A549 (cell line): Measurements from ENCODE around the gene PDE4C. TPM values are rescaled to one million over a fixed set of nuclear protein-coding genes. Genes with fewer than 3 reads are reported as not detected.

Experiments used
- ATAC-seq, 2 experiments: fragments of 200-7000 bp in 1 of 2; fragments of >200 bp in 1 of 2; cut with Nextera tagmentation in 1 of 2; cut with Tn5 transposase in 1 of 2; 3 replicates each; pipeline versions ENCODE4 v1.8.0 to v1.9.1; 2018 to 2020; ENCODE audit warnings: mild to moderate bottlenecking in 1 of 2, moderate library complexity in 1 of 2
- CTCF ChIA-PET: fragments of 300-600 bp; sonication (Branson Sonifier 250); formaldehyde crosslinking; extraction: SDS; loops from one replicate; lab custom pipeline; 2021; ENCODE audit warnings: antibody characterized with exemption, inconsistent platforms; lab: Yijun Ruan, JAX
- POLR2A ChIA-PET: fragments of 350-600 bp; formaldehyde crosslinking; extraction: SDS; loops from one replicate; lab custom pipeline; 2021; ENCODE audit warnings: antibody characterized with exemption, inconsistent platforms; lab: Yijun Ruan, JAX
- DNase-seq, 2 experiments: peaks; one replicate each; pipeline versions ENCODE4 v3.0.0 to v3.0.0-alpha.2; 2011 to 2016; ENCODE audit warnings: low read depth in 1 of 2, low spot score in 1 of 2
- FAIRE-seq: peaks from 2 replicates; lab custom pipeline; 2011; peaks lifted over from hg19 to GRCh38; lab: Jason Lieb, UNC
- H3K27ac ChIP-seq, 2 experiments: fragments of >200 bp; sonication (Bioruptor Twin); formaldehyde crosslinking; 3 replicates each; pipeline ENCODE4 v1.5.1; 2016 to 2017
- H3K4me1 ChIP-seq: fragments of >200 bp; sonication (Bioruptor Twin); formaldehyde crosslinking; 3 replicates; pipeline ENCODE4 v1.6.1; 2016
- H3K4me2 ChIP-seq: fragments of >200 bp; sonication (Bioruptor Twin); formaldehyde crosslinking; 3 replicates; pipeline ENCODE4 v1.6.1; 2016
- H3K4me3 ChIP-seq: fragments of >200 bp; sonication (Bioruptor Twin); formaldehyde crosslinking; 3 replicates; pipeline ENCODE4 v1.5.1; 2016
- H3K9me3 ChIP-seq: fragments of >200 bp; sonication (Bioruptor Twin); formaldehyde crosslinking; 3 replicates; pipeline ENCODE4 v1.6.1; 2016
- CBX2 ChIP-seq: fragments of 200-600 bp; sonication (generic); IDR thresholded peaks from 2 replicates; pipeline ENCODE4 v1.6.1; 2016; ENCODE audit warnings: low read depth, mild to moderate bottlenecking, borderline replicate concordance
- EHF ChIP-seq: fragments of 250-450 bp; sonication (Bioruptor Pico); IDR thresholded peaks from 2 replicates; pipeline ENCODE4 v1.5.0; 2020; ENCODE audit warnings: mild to moderate bottlenecking
- FOSL2 ChIP-seq, 2 experiments: fragments of 450-650 bp in 1 of 2; fragments of >200 bp in 1 of 2; sonication (Bioruptor Twin) in 1 of 2; formaldehyde crosslinking; IDR thresholded peaks; 2 replicates each; pipeline versions ENCODE4 v1.5.0 to v1.6.1; 2016 to 2020; ENCODE audit warnings: mild to moderate bottlenecking in 1 of 2, moderate library complexity in 1 of 2
- HDAC2 ChIP-seq: fragments of 200-600 bp; sonication (generic); IDR thresholded peaks from 2 replicates; pipeline ENCODE4 v1.6.1; 2016
- HOXB5 ChIP-seq: fragments of 250-450 bp; sonication (Bioruptor Pico); IDR thresholded peaks from 2 replicates; pipeline ENCODE4 v1.5.0; 2020; ENCODE audit warnings: mild to moderate bottlenecking, moderate library complexity
- KDM1A ChIP-seq: fragments of 200-600 bp; sonication (generic); IDR thresholded peaks from 2 replicates; pipeline ENCODE4 v1.6.1; 2016; ENCODE audit warnings: low read depth, mild to moderate bottlenecking
- MAZ ChIP-seq: fragments of 150-350 bp; IDR thresholded peaks from 2 replicates; pipeline ENCODE4 v1.6.1; 2014; ENCODE audit warnings: antibody characterized with exemption, low read depth, low read length, borderline replicate concordance
- REST ChIP-seq: fragments of 200-600 bp; sonication (generic); IDR thresholded peaks from 2 replicates; pipeline ENCODE4 v1.6.1; 2016; ENCODE audit warnings: antibody characterized with exemption, mild to moderate bottlenecking, moderate library complexity
- RNF2 ChIP-seq: fragments of 200-600 bp; sonication (generic); IDR thresholded peaks from 2 replicates; pipeline ENCODE4 v1.6.1; 2016; ENCODE audit warnings: low read depth, mild to moderate bottlenecking, antibody characterized with exemption, moderate library complexity, borderline replicate concordance
- SREBF2 ChIP-seq: fragments of 450-650 bp; IDR thresholded peaks from 2 replicates; pipeline ENCODE4 v1.6.1; 2014; ENCODE audit warnings: mild to moderate bottlenecking, moderate library complexity
- TP53 ChIP-seq: fragments of 250-450 bp; sonication (Bioruptor Pico); IDR thresholded peaks from 2 replicates; pipeline ENCODE4 v1.5.0; 2021; ENCODE audit warnings: mild to moderate bottlenecking, moderate library complexity
- ZFP36 ChIP-seq: fragments of 450-650 bp; IDR thresholded peaks from 2 replicates; pipeline ENCODE4 v1.6.1; 2014; ENCODE audit warnings: borderline replicate concordance; ENCODE audit not compliant: partially characterized antibody
- WGBS: methylation state at CpG from one replicate; pipeline ENCODE4 v1.1.6; 2017; ENCODE audit errors: missing lambda C conversion rate; 5-methylcytosine and 5-hydroxymethylcytosine counted together
- polyA plus RNA-seq, 4 experiments: library from polyadenylated mRNA; depleted of rRNA in 3 of 4; stranded (reverse); fragments of >200 nt; fragmentation: RNase III in 1 of 4; extraction: RNeasy Plus Mini Kit Qiagen cat#74134 plus additional on column Dnase treatment in 1 of 4; gene quantifications; 2 replicates in 3 of 4; 3 replicates in 1 of 4; pipeline ENCODE4 v1.2.3, GENCODE V29; 2011 to 2017
- TF ChIP-seq, protein P1 (sequence below): IDR thresholded peaks from 2 replicates; pipeline ENCODE4 v1.6.1; 2012; ENCODE audit warnings: low read depth, borderline replicate concordance
- TF ChIP-seq, protein P2 (sequence below): fragments of 450-650 bp; IDR thresholded peaks from 2 replicates; pipeline ENCODE4 v1.6.1; 2014; ENCODE audit warnings: antibody characterized with exemption
- TF ChIP-seq, protein P3 (sequence below): fragments of >200 bp; sonication (Bioruptor Twin); formaldehyde crosslinking; IDR thresholded peaks from 3 replicates; pipeline ENCODE4 v1.6.1; 2016
- TF ChIP-seq, protein P4 (sequence below): IDR thresholded peaks from 2 replicates; pipeline ENCODE4 v1.6.1; 2012
- TF ChIP-seq, protein P5 (sequence below): fragments of >200 bp; sonication (Bioruptor Twin); formaldehyde crosslinking; IDR thresholded peaks from 3 replicates; pipeline ENCODE4 v1.5.1; 2016

PDE4C gene
- polyA plus RNA-seq, 2 of the 4 experiments (the other 2 are of a cell fraction) = 0.25 to 0.65 TPM

DNA sequence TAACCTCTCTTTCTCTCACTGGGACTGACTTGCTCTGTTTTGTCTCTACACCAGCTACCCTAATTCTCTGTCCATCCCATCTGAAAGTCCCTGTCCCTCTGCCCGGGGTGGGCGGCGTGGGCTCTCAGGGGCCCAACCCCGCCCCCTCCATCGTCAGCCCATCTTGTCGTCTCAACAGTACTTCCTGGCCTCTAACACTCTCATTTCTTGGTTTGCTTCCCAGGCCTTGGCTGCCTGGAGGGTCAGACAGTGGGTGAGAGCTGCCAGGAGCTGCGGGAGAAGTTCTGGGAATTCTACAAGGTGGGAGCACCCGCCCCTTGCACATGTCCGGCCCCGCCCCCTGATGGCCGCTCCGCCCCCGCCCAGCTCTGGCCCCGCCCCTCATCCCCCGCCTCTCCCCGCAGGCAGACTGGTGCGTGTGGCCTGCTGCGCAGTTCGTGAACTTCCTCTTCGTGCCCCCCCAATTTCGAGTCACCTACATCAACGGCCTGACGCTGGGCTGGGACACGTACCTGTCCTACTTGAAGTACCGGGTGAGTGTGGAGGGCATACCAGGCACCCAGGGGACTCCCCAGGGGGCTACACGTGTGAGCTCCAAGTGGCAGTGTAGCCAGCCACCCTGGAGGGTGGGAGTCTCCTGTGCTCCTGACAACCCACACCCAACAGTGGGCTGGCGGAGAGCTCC, 31.5 kb downstream of the PDE4C start:
- no peak overlapping the region for H3K27ac ChIP-seq
- H3K4me2 ChIP-seq = peak overlapping the region; percentile 77
- DNase-seq = no peak
- H3K4me1 ChIP-seq = peaks cover 14% of the 10 kb centered on the region; the same call in 2 of the 3 replicates
- CTCF ChIA-PET = interaction anchor here (0.8 to 5.8 kb wide), 5 partner anchors 34 to 82 kb away, joined by 3 to 60 read pairs (median 4); a partner anchor contains a TSS
- POLR2A ChIA-PET = interaction anchor here (1.2 kb wide), 1 partner anchor 10 kb away, joined by 4 read pairs; no protein-coding TSS in a partner anchor
- TF ChIP-seq, protein P1, sequence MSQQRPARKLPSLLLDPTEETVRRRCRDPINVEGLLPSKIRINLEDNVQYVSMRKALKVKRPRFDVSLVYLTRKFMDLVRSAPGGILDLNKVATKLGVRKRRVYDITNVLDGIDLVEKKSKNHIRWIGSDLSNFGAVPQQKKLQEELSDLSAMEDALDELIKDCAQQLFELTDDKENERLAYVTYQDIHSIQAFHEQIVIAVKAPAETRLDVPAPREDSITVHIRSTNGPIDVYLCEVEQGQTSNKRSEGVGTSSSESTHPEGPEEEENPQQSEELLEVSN = no peak
- TF ChIP-seq, protein P2, sequence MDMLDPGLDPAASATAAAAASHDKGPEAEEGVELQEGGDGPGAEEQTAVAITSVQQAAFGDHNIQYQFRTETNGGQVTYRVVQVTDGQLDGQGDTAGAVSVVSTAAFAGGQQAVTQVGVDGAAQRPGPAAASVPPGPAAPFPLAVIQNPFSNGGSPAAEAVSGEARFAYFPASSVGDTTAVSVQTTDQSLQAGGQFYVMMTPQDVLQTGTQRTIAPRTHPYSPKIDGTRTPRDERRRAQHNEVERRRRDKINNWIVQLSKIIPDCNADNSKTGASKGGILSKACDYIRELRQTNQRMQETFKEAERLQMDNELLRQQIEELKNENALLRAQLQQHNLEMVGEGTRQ = no peak
- no peak for TF ChIP-seq EHF (CRISPR knock-in tag)
- TF ChIP-seq KDM1A = no peak
- TF ChIP-seq HDAC2 = no peak
- no peak for TF ChIP-seq SREBF2
- no peak for TF ChIP-seq TP53
- TF ChIP-seq, protein P3, sequence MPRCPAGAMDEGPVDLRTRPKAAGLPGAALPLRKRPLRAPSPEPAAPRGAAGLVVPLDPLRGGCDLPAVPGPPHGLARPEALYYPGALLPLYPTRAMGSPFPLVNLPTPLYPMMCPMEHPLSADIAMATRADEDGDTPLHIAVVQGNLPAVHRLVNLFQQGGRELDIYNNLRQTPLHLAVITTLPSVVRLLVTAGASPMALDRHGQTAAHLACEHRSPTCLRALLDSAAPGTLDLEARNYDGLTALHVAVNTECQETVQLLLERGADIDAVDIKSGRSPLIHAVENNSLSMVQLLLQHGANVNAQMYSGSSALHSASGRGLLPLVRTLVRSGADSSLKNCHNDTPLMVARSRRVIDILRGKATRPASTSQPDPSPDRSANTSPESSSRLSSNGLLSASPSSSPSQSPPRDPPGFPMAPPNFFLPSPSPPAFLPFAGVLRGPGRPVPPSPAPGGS = no peak
- no peak overlapping the region for H3K4me3 ChIP-seq
- H3K9me3 ChIP-seq = no peaks in the 10 kb centered on the region
- WGBS = 60% methylated on average over 11 of the region's 27 CpGs
- no peak for ATAC-seq
- no peak for FAIRE-seq

- ChIA-PET POLR2A (interaction anchor here (1.2 to 2.2 kb wide), 2 partner anchors 11 to 88 kb away, joined by 4 to 9 read pairs; no protein-coding TSS in a partner anchor), CTCF (interaction anchor here (0.6 to 5.8 kb wide), 5 partner anchors 16 to 83 kb away, joined by 3 to 60 read pairs (median 4); a partner anchor contains a TSS)
- ATAC-seq = no peak
- WGBS = 90% methylated on average over 12 of the region's 12 CpGs
- no peak for DNase-seq
- H3K9me3 ChIP-seq = no peaks in the 10 kb centered on the region
- 0 out of 6 replicates have a peak overlapping the region, but pooled peaks of 1 of the 2 experiments have one; percentile 82 for H3K27ac ChIP-seq
- FAIRE-seq = no peak
- H3K4me3 ChIP-seq = no peak overlapping the region; the same call in 2 of the 3 replicates
- no peak for TF ChIP-seq KDM1A
- no peak for TF ChIP-seq MAZ
- no peak for TF ChIP-seq FOSL2 (IDR thresholded peaks at IDR 0.05)
- TF ChIP-seq FOSL2 (CRISPR knock-in tag; IDR thresholded peaks at IDR 0.05) = no peak
- no peak for TF ChIP-seq CBX2
- no peak for TF ChIP-seq RNF2
- no peak for TF ChIP-seq REST
- TF ChIP-seq ZFP36 = no peak
- TF ChIP-seq, protein P4, sequence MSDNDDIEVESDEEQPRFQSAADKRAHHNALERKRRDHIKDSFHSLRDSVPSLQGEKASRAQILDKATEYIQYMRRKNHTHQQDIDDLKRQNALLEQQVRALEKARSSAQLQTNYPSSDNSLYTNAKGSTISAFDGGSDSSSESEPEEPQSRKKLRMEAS = no peak
- TF ChIP-seq, protein P5, sequence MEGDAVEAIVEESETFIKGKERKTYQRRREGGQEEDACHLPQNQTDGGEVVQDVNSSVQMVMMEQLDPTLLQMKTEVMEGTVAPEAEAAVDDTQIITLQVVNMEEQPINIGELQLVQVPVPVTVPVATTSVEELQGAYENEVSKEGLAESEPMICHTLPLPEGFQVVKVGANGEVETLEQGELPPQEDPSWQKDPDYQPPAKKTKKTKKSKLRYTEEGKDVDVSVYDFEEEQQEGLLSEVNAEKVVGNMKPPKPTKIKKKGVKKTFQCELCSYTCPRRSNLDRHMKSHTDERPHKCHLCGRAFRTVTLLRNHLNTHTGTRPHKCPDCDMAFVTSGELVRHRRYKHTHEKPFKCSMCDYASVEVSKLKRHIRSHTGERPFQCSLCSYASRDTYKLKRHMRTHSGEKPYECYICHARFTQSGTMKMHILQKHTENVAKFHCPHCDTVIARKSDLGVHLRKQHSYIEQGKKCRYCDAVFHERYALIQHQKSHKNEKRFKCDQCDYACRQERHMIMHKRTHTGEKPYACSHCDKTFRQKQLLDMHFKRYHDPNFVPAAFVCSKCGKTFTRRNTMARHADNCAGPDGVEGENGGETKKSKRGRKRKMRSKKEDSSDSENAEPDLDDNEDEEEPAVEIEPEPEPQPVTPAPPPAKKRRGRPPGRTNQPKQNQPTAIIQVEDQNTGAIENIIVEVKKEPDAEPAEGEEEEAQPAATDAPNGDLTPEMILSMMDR = no peak
- no peak for TF ChIP-seq HOXB5 (CRISPR knock-in tag)
- H3K4me1 ChIP-seq = peaks cover 14% of the 10 kb centered on the region; the same call in 2 of the 3 replicates
- peak overlapping the region; percentile 77 for H3K4me2 ChIP-seq
These were observed 32.1 kb downstream of the PDE4C start for GRCh38 chr19:18194181-18194530.
